Caco-2 (cell line): Measurements from ENCODE around the gene MYO5B. TPM values are rescaled to one million over a fixed set of nuclear protein-coding genes. Genes with fewer than 3 reads are reported as not detected.

Source experiments
- BruUV-seq: library from RNA; stranded (reverse); fragments of 400-500 nt; replicated peaks from 2 replicates; lab custom pipeline; 2021; lab: Mats Ljungman, UMichigan
- CTCF ChIA-PET: fragments of 300-600 bp; sonication (Branson Sonifier 250); formaldehyde crosslinking; loops from one replicate; lab custom pipeline; 2022; ENCODE audit warnings: antibody characterized with exemption; lab: Charles Lee
- POLR2A ChIA-PET: fragments of 300-600 bp; sonication (Branson Sonifier 250); formaldehyde crosslinking; loops from one replicate; lab custom pipeline; 2022; ENCODE audit warnings: antibody characterized with exemption; lab: Charles Lee
- DNase-seq, 2 experiments: peaks; one replicate each; pipeline versions ENCODE4 v3.0.0 to v3.0.0-alpha.2; 2020 to 2022
- H3K27me3 ChIP-seq: replicated peaks from 2 replicates; pipeline ENCODE4 v1.6.0; 2011; ENCODE audit warnings: low read length; ENCODE audit not compliant: control insufficient read depth, insufficient read depth
- H3K36me3 ChIP-seq: 2 replicates; pipeline ENCODE4 v1.5.1; 2011; ENCODE audit warnings: low read length; ENCODE audit not compliant: control insufficient read depth, insufficient read depth
- H3K4me1 ChIP-seq: fragments of 250-450 bp; sonication (Bioruptor Pico); 2 replicates; pipeline ENCODE4 v1.5.1; 2020; ENCODE audit warnings: mild to moderate bottlenecking
- H3K4me3 ChIP-seq: 2 replicates; pipeline ENCODE4 v1.5.1; 2011; ENCODE audit warnings: low read depth, mild to moderate bottlenecking, control low read depth, low read length
- H3K9me3 ChIP-seq: fragments of 250-450 bp; sonication (Bioruptor Pico); 2 replicates; pipeline ENCODE4 v1.5.1; 2020; ENCODE audit warnings: mild to moderate bottlenecking, moderate library complexity
- H3K27ac Mint-ChIP-seq: one replicate; pipeline ENCODE4 v1.8.0; 2022; ENCODE audit warnings: mixed read lengths; ENCODE audit not compliant: unreplicated experiment
- H3K27me3 Mint-ChIP-seq: one replicate; pipeline ENCODE4 v1.8.0; 2022; ENCODE audit warnings: mixed read lengths; ENCODE audit not compliant: insufficient read depth, unreplicated experiment
- H3K36me3 Mint-ChIP-seq: one replicate; pipeline ENCODE4 v1.8.0; 2022; ENCODE audit warnings: mild to moderate bottlenecking, mixed read lengths; ENCODE audit not compliant: insufficient read depth, unreplicated experiment
- H3K4me1 Mint-ChIP-seq: one replicate; pipeline ENCODE4 v1.8.0; 2022; ENCODE audit warnings: low read depth, mixed read lengths; ENCODE audit not compliant: unreplicated experiment
- H3K4me3 Mint-ChIP-seq: one replicate; pipeline ENCODE4 v1.8.0; 2022; ENCODE audit warnings: mild to moderate bottlenecking, moderate library complexity, mixed read lengths; ENCODE audit not compliant: unreplicated experiment
- H3K9me3 Mint-ChIP-seq: one replicate; pipeline ENCODE4 v1.8.0; 2022; ENCODE audit warnings: mixed read lengths; ENCODE audit not compliant: unreplicated experiment
- intact Hi-C: fragments of 100-400 bp; cut with micrococcal nuclease; formaldehyde crosslinking; loops from one replicate; pipeline ENCODE4 v1.10.0; 2022; ENCODE audit not compliant: unreplicated experiment
- total RNA-seq: library from RNA; stranded (reverse); gene quantifications from 2 replicates; pipeline ENCODE4 v1.2.3, GENCODE V29; 2022
- TF ChIP-seq, protein P1 (sequence below), 2 experiments: fragments of 200-600 bp in 1 of 2; IDR thresholded peaks; 1 replicate in 1 of 2; 2 replicates in 1 of 2; pipeline versions ENCODE4 v1.5.1 to v1.8.0; 2011 to 2022; ENCODE audit warnings: antibody characterized with exemption in 1 of 2, control low read depth in 1 of 2, inconsistent platforms in 1 of 2, low read depth in 1 of 2, low read length in 1 of 2, mild to moderate bottlenecking in 1 of 2, moderate library complexity in 1 of 2; ENCODE audit not compliant: insufficient read depth in 1 of 2, severe bottlenecking in 1 of 2, unreplicated experiment in 1 of 2

Gene MYO5B
- total RNA-seq, 1 experiment from 2014 or later = 28.3 TPM

DNA sequence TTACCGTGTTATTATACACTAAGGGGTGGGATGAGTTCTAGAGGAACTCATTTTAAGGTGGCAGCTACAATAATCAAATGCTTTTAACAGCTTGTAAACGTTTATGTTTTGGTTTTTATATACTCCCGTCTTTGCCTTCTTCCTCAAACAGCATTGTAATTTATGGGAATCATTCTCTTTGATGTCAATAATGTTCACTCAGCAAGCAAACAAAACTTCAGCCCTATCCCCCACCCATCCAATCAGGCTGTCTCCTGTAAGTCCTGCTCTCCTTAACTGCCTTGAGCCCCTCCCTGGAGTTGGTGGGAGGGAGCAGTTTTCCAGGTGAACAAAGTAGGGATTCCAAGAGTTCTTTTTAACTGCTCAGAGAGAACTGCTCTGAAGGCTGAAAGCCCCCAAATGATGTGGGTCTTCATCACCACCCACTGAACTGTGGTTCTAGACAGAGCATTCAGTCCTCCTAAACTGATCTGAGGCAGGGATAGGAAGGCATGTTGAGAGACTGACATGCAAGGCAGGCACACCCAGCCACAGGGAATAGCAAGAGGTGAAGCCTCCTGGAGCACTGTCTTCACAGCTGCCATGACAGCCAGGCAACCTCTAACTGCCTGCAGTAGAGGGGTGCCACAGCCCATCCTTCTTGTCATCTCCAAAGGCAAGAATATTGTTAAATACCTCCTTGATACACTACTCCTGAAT is 17.5 kb downstream of the MYO5B start:
- Mint-ChIP-seq H3K36me3 (peaks cover 4% of the 10 kb centered on the region), H3K27ac (no peak overlapping the region), H3K4me1 (no peaks in the 10 kb centered on the region), H3K27me3 (no peaks in the 10 kb centered on the region), H3K4me3 (no peak overlapping the region), H3K9me3 (no peaks in the 10 kb centered on the region)
- intact Hi-C loops = no loop called here
- H3K27me3 ChIP-seq = no peaks in the 10 kb centered on the region
- peak in 1 of 2 experiments; percentile 1 for DNase-seq
- H3K4me1 ChIP-seq = no peaks in the 10 kb centered on the region
- H3K4me3 ChIP-seq = no peak overlapping the region
- no TSS peak for BruUV-seq
- POLR2A ChIA-PET = no interaction called here
- H3K9me3 ChIP-seq = no peaks in the 10 kb centered on the region
- TF ChIP-seq, protein P1, sequence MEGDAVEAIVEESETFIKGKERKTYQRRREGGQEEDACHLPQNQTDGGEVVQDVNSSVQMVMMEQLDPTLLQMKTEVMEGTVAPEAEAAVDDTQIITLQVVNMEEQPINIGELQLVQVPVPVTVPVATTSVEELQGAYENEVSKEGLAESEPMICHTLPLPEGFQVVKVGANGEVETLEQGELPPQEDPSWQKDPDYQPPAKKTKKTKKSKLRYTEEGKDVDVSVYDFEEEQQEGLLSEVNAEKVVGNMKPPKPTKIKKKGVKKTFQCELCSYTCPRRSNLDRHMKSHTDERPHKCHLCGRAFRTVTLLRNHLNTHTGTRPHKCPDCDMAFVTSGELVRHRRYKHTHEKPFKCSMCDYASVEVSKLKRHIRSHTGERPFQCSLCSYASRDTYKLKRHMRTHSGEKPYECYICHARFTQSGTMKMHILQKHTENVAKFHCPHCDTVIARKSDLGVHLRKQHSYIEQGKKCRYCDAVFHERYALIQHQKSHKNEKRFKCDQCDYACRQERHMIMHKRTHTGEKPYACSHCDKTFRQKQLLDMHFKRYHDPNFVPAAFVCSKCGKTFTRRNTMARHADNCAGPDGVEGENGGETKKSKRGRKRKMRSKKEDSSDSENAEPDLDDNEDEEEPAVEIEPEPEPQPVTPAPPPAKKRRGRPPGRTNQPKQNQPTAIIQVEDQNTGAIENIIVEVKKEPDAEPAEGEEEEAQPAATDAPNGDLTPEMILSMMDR (IDR thresholded peaks at IDR 0.05; ENCODE audit: insufficient read depth in 1 of 2, low read depth in 1 of 2, low read length in 1 of 2, severe bottlenecking in 1 of 2, unreplicated experiment in 1 of 2) = no peak
- H3K36me3 ChIP-seq = no peaks in the 10 kb centered on the region
- CTCF ChIA-PET = no interaction called here

DNA sequence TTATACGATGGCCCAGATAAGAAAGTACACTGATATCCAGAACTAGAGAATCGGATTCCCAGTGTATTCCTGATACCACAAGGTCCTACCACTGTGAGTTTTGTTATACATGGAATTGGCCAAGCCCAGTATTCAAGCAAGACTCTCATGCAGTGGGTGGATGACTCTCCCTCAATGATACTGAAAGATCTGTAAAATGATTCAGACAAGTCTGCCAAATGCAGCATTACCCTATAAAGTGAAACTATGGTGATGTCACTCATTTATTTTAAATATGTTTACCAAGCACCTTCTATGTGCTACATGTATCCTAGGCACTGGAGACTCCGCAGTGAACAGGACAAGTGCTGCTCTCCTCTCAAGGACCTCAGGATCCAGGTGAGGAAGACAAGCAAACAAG is 22.6 kb downstream of the MYO5B start:
- Histone ChIP-seq H3K4me3 (no peak overlapping the region), H3K36me3 (no peaks in the 10 kb centered on the region), H3K27me3 (no peaks in the 10 kb centered on the region), H3K9me3 (no peaks in the 10 kb centered on the region), H3K4me1 (no peaks in the 10 kb centered on the region)
- no peaks in the 10 kb centered on the region for H3K9me3 Mint-ChIP-seq
- TF ChIP-seq, protein P1 (IDR thresholded peaks at IDR 0.05; ENCODE audit: insufficient read depth in 1 of 2, low read depth in 1 of 2, low read length in 1 of 2, severe bottlenecking in 1 of 2, unreplicated experiment in 1 of 2) = no peak
- CTCF ChIA-PET = no interaction called here
- DNase-seq = no peak
- H3K27ac Mint-ChIP-seq = no peak overlapping the region
- no TSS peak for BruUV-seq
- H3K27me3 Mint-ChIP-seq = no peaks in the 10 kb centered on the region
- H3K36me3 Mint-ChIP-seq = peaks cover 6% of the 10 kb centered on the region
- no peaks in the 10 kb centered on the region for H3K4me1 Mint-ChIP-seq
- POLR2A ChIA-PET = no interaction called here
- intact Hi-C loops = no loop called here
- H3K4me3 Mint-ChIP-seq = no peak overlapping the region

DNA sequence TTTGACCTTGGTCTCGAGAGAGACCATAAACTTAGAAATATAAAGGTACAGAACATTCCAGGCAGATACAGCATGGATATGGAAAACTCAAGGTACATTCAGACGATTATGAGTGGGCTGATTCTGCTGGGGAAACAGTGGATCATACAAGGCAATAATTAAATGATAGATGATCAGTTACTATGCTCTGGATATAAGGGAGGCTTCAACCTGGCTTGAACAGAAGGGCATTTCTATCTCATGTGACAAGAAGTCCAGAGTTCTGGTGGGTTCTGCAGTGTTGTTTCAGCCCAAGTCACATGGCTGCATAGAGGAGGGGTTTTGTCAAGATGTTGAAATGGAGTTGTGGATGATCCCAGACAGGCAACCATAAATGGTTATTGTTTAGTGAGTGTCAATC is 23.5 kb downstream of the MYO5B start:
- peaks cover 6% of the 10 kb centered on the region for H3K36me3 Mint-ChIP-seq
- no peaks in the 10 kb centered on the region for H3K27me3 Mint-ChIP-seq
- no peaks in the 10 kb centered on the region for H3K27me3 ChIP-seq
- H3K4me1 Mint-ChIP-seq = no peaks in the 10 kb centered on the region
- no peaks in the 10 kb centered on the region for H3K36me3 ChIP-seq
- H3K4me1 ChIP-seq = no peaks in the 10 kb centered on the region
- BruUV-seq = no TSS peak
- H3K9me3 Mint-ChIP-seq = no peaks in the 10 kb centered on the region
- ChIA-PET POLR2A (no interaction called here), CTCF (no interaction called here)
- TF ChIP-seq, protein P1 (IDR thresholded peaks at IDR 0.05; ENCODE audit: insufficient read depth in 1 of 2, low read depth in 1 of 2, low read length in 1 of 2, severe bottlenecking in 1 of 2, unreplicated experiment in 1 of 2) = no peak
- no peak for DNase-seq
- H3K4me3 Mint-ChIP-seq = no peak overlapping the region
- H3K27ac Mint-ChIP-seq = no peak overlapping the region
- H3K4me3 ChIP-seq = no peak overlapping the region
- intact Hi-C loops = no loop called here
- H3K9me3 ChIP-seq = no peaks in the 10 kb centered on the region
